GM21381 (cell line): ENCODE measurements around the gene ANKRD27.

Experiments used
- ATAC-seq: cut with Tn5 transposase; IDR thresholded peaks from one replicate; pipeline ENCODE4 v1.9.1; 2021; ENCODE audit warnings: mild to moderate bottlenecking, moderate library complexity; ENCODE audit not compliant: unreplicated experiment

Gene ANKRD27

GRCh38 chr19:32691291-32691951, 16.4 kb upstream of the ANKRD27 start, which contains the start of gene NUDT19:
TSS of gene NUDT19 (plus strand) at chr19:32691821. CDS start at chr19:32691961, 140 bp downstream.
- ATAC-seq = peak; percentile 88

DNA sequence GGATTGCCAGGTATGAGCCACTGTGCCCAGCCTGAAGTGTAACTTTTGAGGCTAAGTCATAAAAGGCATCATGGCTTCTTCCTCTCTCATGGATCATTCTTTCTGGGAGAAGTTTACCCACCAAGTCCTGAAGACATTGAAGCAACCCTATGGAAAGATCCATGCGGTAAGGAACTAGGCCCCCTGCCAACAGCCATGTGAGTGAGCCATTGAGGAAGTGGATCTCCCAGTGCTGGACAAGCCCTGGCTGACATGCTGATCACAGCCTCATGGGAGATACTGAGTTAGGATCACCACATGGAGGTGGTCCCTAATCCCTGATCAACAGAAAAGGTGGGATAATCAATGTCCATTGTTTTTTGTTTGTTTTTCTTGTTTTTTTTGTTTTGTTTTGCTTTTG, 13.3 kb upstream of the ANKRD27 start:
- ATAC-seq = no peak

DNA sequence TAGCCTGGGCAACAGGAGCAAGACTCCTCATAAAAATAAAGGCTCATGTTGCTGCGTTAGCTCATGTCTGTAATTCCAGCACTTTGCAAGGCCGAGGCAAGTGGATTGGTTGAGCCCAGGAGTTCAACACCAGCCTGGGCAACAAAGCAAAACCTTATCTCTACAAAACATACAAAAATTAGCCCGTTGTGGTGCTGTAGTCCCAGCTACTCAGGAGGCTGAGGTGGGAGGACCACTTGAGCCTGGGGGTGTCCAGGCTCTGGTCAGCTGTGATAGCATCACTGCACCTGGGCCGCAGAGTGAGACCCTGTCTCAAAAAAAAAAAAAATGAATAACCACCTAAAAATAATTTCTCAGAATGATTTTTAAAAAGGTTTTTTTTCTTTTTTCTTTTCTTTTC, 12.7 kb upstream of the ANKRD27 start:
- no peak for ATAC-seq

GRCh38 chr19:32686847-32687475, 12.0 kb upstream of the ANKRD27 start:
- no peak for ATAC-seq

- ATAC-seq = no peak
These were observed 7.3 kb upstream of the ANKRD27 start for GRCh38 chr19:32682317-32682716.

GRCh38 chr19:32680986-32681385, 6.0 kb upstream of the ANKRD27 start:
- no peak for ATAC-seq

- no peak for ATAC-seq
These were observed 2.7 kb upstream of the ANKRD27 start for GRCh38 chr19:32677657-32678056.

DNA sequence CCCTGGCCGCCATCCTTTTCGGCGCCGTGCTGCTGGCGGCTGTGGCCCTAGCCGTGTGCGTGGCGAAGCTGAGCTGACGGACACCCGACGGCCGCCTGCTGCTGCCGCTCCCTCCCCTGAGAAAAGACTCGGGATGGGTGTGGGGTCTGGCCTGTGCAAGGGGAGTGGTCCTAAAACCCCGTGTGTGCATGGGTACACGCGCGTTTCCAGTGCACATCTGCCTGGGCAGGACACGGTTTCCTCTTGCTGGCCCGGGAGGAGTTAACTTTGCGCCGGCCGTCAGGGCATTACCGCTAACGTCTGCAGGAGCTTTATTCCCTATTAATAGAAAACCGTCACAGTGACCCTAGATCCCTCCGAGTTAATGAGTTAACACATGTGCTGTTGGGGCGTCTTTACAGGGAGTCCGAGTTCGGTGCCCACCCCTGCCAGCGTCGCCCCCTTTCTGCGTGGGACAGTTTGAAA, 1.9 kb upstream of the ANKRD27 start:
- no peak for ATAC-seq

DNA sequence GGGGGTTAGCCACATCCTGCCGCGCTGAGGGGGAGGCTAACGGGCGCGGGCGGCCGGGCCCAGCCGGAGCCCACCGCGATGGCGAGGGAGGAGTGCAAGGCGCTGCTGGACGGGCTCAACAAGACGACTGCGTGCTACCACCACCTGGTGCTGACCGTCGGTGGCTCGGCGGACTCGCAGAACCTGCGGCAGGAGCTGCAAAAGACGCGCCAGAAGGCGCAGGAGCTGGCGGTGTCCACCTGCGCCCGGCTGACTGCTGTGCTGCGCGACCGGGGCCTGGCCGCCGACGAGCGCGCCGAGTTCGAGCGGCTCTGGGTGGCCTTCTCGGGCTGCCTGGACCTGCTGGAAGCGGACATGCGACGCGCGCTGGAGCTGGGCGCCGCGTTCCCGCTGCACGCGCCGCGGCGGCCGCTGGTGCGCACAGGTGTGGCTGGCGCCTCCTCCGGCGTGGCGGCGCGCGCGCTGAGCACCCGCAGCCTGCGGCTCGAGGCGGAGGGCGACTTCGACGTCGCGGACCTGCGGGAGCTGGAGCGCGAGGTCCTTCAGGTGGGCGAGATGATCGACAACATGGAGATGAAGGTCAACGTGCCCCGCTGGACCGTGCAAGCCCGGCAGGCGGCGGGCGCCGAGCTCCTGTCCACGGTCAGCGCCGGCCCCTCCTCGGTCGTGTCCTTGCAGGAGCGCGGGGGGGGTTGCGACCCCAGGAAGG, 1.4 kb upstream of the ANKRD27 start:
- ATAC-seq = no peak

GRCh38 chr19:32675720-32676185, 773 bp upstream of the ANKRD27 start, which contains the start of gene RGS9BP:
TSS of gene RGS9BP (plus strand) at chr19:32675848. CDS start at chr19:32676264, 416 bp downstream.
- no peak for ATAC-seq

DNA sequence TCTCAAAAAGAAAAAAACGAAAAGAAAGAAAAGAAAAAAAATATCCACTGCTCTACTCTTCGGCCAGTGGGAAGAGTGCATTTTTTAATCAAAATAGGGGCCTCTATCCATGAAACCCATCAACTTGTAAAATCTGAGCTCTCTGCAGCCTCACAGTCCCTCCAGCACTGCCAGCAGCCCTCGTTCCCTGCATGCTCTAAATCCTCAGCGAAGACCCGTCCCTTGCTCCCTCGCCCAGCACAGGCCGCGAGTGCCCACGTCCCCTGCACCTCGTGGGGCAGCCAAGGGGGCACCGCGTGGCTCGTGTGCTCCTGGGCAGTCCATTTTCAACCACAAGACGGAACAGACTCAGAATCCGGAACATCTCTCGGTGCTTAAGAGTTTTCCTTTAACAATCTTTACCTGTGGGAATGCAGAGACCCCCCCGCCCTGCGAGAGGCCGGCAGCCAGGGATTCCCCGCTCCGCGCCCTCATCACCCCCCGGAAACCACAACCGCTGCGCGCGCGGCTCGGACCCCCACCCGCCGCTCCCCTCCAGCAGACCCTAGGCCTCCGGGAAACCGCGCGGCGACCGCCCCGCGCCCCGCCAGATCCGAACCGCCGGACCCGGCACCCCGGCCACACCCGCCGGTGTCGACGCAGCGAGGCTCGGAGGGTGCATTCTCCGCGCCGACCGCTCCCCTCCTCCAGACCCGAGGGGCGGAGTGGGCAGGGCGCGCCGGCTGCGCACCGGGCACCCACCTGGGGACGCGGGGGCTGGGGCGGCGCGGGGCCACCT, 638 bp downstream of the ANKRD27 start:
- ATAC-seq = no peak

DNA sequence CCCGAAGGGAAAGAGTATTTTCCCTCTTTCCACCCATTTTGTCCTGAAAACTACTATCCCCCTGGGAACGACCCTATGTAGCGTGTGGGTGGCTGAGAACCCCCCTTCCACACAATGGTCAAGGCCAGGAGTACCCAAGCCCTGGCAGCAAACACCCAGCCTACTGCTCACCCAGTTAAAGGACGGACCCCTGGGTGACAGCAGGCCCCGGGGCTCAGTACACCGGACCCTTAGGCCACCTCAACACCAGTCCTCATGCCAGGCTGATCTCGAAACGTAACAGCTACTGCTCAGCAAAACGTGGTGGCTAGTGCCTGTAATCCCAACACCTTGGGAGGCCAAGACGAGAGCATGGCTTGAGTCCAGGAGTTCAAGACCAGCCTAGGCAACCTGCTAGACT, 1.4 kb downstream of the ANKRD27 start:
- no peak for ATAC-seq

DNA sequence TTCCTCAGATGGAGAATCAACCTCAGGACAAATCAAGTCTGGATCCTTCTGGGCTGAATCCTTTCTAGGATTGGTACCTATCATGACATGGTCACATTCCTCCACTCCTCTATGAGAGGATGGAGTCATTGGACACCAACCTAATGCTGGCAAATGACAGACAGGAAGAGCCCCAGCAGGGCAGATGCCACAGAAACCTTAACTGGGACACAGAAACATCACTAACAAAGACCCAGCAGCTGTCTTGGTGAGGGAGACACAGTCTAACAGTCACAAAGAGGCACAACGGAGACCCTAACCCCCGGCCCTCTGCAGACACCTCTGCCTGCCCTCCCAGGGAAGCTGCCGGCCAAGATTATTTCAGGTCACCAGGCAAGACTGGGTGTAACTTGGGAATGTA, 2.1 kb downstream of the ANKRD27 start:
- ATAC-seq = no peak

GRCh38 chr19:32671883-32672593, 2.9 kb downstream of the ANKRD27 start:
- no peak for ATAC-seq

DNA sequence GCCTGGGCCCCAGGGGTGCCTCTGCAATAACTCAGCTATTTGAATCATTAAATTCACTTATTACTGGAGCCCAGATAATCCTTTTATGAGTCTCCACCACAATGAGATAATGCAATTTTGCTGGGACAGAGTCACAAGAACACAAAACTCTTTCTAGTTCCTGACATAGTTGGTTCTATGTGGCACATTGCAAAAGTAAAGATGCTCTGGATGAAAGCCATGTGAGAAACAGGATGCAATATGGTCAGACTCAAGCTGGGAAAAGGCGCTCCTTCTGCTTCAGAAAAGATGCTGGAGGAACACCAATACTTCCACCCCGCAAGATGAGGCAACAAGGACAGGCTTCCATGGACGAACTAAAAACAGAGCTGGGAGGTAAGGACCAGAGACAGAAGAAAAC, 5.7 kb downstream of the ANKRD27 start:
- no peak for ATAC-seq

GRCh38 chr19:32666084-32666483, 8.9 kb downstream of the ANKRD27 start:
- ATAC-seq = no peak

- no peak for ATAC-seq
These were observed 12.8 kb downstream of the ANKRD27 start for GRCh38 chr19:32662186-32662585.

DNA sequence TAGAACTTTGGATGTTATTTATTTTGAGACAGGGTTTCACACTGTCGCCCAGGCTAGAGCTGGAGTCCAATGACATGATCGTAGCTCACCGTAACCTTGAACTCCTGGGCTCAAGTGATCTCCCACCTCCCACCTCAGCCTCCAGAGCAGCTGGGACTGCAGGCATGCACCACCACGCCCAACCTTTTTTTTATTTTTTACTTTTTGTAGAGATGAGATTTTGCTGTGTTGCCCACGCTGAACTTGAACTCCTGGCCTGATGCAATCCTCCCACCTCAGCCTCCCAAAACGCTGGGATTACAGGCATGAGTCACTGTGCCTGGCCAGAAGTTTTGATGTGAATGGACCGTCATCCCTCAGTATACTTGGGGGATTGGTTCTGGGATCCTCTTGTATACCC, 13.7 kb downstream of the ANKRD27 start:
- ATAC-seq = no peak

DNA sequence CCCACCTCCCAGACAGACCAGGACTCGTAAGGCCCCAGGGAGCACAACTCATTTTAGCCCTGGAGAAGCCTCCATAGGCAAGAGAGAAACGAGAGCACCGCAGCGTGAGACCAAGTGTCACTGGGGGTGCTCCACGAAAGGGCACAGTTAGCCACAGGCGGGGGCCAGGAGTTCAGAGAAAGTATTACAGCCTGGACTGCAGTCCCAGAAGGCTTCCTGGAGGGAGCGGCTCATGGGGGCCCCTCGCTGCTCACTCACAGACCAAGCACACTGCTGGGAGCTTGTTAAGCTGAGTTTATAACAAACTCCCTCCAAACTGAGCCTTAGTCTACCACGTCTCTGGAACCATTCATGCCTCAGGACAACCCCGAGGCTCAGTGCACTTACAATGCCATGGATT, 16.5 kb downstream of the ANKRD27 start:
- ATAC-seq = no peak

GRCh38 chr19:32658075-32658474, 16.9 kb downstream of the ANKRD27 start:
- no peak for ATAC-seq
